GM12874 (cell line): ENCODE results near the gene RBM41.

Source experiments
- TF ChIP-seq, protein P1 (sequence below): IDR thresholded peaks from 2 replicates; pipeline ENCODE4 v1.5.1; 2011; ENCODE audit warnings: low read depth, mild to moderate bottlenecking, control low read depth, low read length, moderate library complexity; ENCODE audit not compliant: insufficient read depth

RBM41 gene

DNA sequence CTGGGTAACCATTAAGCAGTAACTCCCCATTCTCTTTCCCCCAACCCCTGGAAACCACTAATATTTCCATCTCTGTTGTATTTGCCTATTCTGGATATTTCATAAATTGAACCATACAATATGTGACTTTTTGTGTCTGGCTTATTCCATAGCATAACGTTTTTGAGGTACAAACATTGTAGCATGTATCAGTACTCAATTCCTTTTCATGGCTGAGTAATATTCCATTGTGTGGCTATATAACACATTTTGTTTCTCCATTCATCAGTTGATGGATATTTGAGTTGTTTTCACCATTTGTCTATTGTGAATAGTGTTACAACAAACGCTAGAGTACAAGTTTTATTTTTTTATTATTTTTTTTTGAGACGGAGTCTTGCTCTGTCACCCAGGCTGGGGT, 63.6 kb downstream of the RBM41 start:
- TF ChIP-seq, protein P1, sequence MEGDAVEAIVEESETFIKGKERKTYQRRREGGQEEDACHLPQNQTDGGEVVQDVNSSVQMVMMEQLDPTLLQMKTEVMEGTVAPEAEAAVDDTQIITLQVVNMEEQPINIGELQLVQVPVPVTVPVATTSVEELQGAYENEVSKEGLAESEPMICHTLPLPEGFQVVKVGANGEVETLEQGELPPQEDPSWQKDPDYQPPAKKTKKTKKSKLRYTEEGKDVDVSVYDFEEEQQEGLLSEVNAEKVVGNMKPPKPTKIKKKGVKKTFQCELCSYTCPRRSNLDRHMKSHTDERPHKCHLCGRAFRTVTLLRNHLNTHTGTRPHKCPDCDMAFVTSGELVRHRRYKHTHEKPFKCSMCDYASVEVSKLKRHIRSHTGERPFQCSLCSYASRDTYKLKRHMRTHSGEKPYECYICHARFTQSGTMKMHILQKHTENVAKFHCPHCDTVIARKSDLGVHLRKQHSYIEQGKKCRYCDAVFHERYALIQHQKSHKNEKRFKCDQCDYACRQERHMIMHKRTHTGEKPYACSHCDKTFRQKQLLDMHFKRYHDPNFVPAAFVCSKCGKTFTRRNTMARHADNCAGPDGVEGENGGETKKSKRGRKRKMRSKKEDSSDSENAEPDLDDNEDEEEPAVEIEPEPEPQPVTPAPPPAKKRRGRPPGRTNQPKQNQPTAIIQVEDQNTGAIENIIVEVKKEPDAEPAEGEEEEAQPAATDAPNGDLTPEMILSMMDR = no peak

DNA sequence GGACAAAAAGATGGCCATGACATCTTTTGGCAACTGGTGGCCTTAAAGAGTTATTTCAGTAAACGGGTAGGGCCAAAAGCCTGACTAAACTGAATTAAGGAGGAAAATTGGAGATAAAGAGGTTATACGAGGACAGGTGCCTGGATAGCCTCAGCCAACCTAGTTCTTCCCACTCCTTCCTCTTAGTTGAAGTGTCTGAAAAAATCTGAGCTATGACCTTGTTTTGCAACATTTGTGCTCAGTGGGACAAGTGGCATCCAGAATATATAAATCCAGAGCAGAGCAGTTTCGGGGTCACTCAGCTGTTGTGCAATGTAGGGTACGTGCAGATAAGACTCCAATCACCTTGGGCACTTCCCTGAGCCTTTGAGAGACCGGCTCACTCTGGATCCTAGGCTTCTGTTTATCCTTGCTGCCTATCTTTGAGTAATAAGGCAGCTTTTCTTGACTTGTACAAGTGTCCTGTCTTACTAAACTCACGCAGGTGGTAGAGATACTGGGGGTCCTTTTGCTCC, 68.4 kb downstream of the RBM41 start:
- TF ChIP-seq, protein P1 = no peak

DNA sequence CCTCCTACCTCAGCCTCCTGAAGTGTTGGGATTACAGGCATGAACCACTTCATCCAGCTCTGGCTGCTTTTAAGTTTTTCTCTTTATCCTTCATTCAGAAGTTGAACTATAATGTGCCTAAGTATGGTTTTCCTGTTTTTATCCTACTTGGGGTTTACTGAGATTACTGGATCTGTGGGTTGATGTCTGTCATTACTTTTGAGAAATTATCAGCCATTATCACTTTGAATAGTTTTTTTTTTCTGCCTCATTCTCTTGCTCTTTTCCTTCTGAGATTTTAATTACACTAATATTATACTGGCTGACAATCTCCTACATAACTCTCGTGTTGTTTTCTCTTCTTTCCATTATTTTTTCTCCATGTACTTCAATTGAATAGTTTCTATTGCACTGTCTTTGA, 71.0 kb downstream of the RBM41 start:
- TF ChIP-seq, protein P1 = no peak

DNA sequence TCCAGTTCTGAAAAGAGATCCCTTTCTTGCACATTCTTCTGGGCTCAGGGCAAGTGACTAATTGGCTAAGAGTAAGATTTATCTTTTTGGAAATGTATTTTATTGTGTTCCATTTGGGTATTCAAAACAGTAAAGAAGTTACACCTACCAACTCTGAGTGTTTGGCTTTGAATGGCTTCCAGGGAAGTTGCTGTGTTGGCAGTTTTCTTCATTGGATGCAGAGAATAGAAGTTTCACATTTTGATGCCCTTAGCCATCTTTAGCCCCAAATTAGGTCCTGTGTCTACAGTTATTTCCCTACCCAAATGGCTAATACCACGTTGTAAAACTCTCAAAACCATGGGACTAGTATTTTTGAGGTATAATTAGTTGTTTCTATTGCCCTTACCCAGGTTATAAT, 88.9 kb downstream of the RBM41 start:
- TF ChIP-seq, protein P1 = no peak

DNA sequence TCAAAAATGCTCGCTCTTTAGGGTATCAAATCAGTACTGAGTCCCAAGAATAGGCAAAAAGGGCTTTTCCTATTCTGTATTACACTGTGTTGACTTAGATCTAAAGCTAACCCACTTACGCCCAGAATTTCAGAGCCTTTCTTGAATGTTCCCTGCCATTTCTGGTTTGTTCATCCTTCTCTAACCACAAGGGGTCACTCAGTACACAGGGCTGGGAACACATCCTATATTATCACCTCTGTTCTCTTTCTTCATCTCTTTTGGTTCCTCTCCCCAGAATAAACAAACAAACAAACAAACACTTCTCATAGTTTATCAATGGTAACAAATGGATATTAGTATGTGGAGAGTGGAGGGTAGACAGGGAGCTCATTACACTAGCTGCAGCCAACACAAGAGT, 93.1 kb downstream of the RBM41 start:
- TF ChIP-seq, protein P1 = 0 out of 2 replicates have a peak, but pooled peaks have one; percentile 28

DNA sequence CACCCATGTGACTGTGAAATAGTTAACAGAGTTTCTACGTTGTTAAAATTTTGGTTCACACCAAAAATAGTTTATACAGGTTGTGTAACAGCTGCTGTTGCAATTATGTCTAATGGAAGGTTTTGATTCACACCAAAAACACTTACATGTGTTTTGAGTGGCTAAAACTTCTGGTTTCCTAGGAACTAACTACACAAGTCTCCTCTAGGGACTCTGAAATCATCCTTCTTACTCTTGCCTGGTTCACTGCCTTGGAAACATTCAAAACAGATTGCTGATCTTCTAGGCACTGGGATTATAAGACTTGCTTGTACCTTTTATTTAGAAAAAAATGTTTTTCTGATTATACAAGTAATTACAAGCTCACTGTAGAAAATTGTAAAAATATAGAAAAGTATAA, 103.7 kb downstream of the RBM41 start:
- TF ChIP-seq, protein P1 = no peak
